ENCODE measurements around the gene RAD9A.

The RAD9A gene

DNA sequence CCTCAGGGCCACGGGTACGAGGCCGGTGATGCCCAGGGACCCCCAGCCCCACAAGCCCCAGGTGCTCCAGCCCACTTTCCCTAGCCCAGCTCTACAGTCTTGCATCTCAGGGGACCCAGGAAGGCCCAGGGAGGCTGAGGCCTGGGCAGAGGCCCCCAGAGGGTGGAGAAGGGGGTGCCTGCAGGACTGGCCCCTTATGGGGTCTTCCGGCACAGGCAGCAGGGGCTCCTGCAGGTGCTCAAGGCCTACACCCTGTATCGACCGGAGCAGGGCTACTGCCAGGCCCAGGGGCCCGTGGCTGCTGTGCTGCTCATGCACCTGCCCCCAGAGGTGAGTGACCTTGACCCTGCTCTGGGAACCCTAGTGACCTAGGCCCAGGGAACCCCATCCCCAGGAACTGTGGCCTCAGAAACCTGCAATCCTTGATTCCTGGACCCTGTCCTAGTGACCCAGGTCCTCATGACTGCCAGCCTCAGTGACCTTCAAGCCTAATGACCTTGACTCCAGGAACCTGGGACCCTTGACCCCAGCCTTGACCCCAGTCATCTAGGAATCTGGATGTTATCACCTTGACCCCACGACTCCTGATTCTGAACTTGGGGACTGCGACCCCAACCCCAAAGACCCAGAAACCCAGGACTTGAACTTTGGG lies 14.0 kb downstream of the RAD9A start:
- no peak overlapping the region for H3K4me3 ChIP-seq (ENCODE audit: low read length)
- no peak for DNase-seq (ENCODE audit: low read depth)
- no peak for TF ChIP-seq CTCF (conservative IDR thresholded peaks at IDR 0.05; ENCODE audit: low read length)

GRCh38 chr11:67406420-67406968 lies 14.7 kb downstream of the RAD9A start:
- no peak for DNase-seq (ENCODE audit: low read depth)
- no peak overlapping the region for H3K4me3 ChIP-seq (ENCODE audit: low read length)
- no peak for TF ChIP-seq CTCF (conservative IDR thresholded peaks at IDR 0.05; ENCODE audit: low read length)

GRCh38 chr11:67406969-67407687 lies 15.3 kb downstream of the RAD9A start:
- no peak for DNase-seq (ENCODE audit: low read depth)
- H3K4me3 ChIP-seq (ENCODE audit: low read length), result no peak overlapping the region
- no peak for TF ChIP-seq CTCF (conservative IDR thresholded peaks at IDR 0.05; ENCODE audit: low read length)

DNA sequence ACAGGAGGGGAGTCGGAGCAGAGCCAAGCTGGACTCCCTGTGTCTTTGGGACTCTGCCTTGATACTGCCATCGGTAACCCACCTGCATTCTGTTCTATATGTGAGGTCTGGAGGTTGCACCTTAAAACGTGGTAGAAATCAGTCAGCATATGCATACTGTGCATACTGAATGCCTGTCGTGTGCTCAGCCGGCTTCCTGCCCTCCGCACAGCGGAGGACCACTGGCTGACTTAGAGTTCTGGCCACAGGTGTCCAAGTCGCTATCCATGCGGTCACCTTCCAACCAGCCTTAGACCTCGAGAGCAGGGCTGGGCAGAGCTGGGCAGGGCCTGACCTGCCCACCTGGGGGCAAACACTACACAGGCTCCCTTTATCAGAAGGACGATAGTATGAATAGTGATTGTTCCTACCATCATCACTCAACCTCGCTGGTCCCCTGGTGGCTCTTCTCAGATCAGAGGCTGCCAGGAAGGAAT lies 15.9 kb downstream of the RAD9A start:
- H3K4me3 ChIP-seq (ENCODE audit: low read length), result no peak overlapping the region
- no peak for TF ChIP-seq CTCF (conservative IDR thresholded peaks at IDR 0.05; ENCODE audit: low read length)
- no peak for DNase-seq (ENCODE audit: low read depth)

DNA sequence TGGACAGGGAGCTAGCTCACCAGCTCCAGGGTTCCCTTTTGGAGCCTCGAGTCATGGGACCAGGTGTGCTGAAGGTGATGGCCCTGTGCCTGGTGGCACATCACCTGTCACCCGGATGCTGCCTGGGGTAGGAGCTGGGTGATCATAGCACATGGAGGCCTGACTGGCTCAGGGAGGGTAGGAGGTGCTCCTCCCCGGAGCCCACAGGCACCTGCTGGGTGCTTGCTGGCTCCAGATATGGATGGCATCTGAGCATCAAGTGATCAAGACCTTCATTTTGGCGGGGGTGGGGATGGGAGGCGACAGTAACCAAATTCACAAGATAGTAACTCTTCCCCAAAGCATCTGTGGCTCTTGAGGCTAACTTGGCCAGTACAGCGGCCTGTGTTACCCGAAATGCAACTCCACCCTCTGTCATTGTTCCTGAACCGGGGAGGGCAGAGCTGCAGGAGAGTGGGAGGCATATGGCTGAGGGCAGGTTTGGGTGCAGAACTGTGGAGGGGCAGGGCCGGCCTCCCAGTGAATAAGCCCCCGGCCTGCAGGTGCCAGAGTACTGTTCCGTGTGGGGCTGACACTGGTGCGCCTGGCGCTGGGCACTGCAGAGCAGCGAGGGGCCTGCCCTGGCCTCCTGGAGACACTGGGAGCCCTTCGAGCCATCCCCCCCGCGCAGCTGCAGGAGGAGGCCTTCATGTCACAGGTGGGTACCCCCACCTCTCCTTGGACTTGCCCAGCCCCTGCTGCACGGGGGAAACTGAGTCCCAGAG lies 16.8 kb downstream of the RAD9A start:
- no peak overlapping the region for H3K4me3 ChIP-seq (ENCODE audit: low read length)
- no peak for TF ChIP-seq CTCF (conservative IDR thresholded peaks at IDR 0.05; ENCODE audit: low read length)
- no peak for DNase-seq (ENCODE audit: low read depth)

DNA sequence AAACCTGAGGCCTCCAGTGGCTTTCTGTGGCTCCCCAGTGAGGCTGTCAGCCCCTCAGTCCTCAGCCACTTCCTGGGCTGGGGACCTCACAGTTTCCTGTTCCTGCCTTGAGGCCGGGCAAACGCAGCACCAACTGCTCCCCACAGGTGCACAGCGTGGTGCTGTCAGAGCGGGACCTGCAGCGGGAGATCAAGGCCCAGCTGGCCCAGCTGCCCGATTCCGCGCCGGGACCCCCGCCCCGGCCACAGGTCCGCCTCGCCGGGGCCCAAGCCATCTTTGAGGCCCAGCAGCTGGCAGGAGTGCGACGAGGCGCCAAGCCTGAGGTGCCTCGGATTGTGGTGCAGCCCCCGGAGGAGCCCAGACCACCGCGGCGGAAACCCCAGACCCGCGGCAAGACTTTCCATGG lies 17.5 kb downstream of the RAD9A start:
- no peak for DNase-seq (ENCODE audit: low read depth)
- no peak overlapping the region for H3K4me3 ChIP-seq (ENCODE audit: low read length)
- TF ChIP-seq CTCF (conservative IDR thresholded peaks at IDR 0.05; ENCODE audit: low read length), result no peak

Data from AG10803 (cell line).